Pancreas (tissue), 10 donors: ENCODE results near the gene GCNT3. TPM values are rescaled to one million over a fixed set of nuclear protein-coding genes. Genes with fewer than 3 reads are reported as not detected.

ENCODE experiments used
- ATAC-seq, 4 donors: fragments of 200-7000 bp; cut with Tn5 transposase; one replicate each; pipeline versions ENCODE4 v1.8.0 to v1.9.1; 2020; ENCODE audit warnings: mild to moderate bottlenecking in 4 of 4, moderate library complexity in 4 of 4
- DNase-seq, 6 donors: peaks; one replicate each; pipeline ENCODE4 v3.0.0-alpha.2; 2020
- FAIRE-seq: peaks from 2 replicates; lab custom pipeline; 2012; peaks lifted over from hg19 to GRCh38; lab: Jason Lieb, UNC
- H3K27ac ChIP-seq, 4 donors: fragments of 200-600 bp; sonication (generic); 1 replicate in 3 of 4; 2 replicates in 1 of 4; pipeline versions ENCODE4 v1.5.0 to v1.8.0; 2020
- H3K27me3 ChIP-seq, 4 donors: fragments of 200-600 bp; one replicate each; pipeline ENCODE4 v1.8.0; 2021
- H3K36me3 ChIP-seq, 3 donors: fragments of 200-600 bp; sonication (generic) in 1 of 3; one replicate each; pipeline versions ENCODE4 v1.5.0 to v1.8.0; 2020 to 2021
- H3K4me1 ChIP-seq, 3 donors: fragments of 200-600 bp; one replicate each; pipeline ENCODE4 v1.8.0; 2021
- H3K4me3 ChIP-seq, 4 donors: fragments of 200-600 bp; sonication (generic) in 2 of 4; one replicate each; pipeline versions ENCODE4 v1.5.0 to v1.8.0; 2020 to 2021
- H3K9me3 ChIP-seq, 4 donors: fragments of 200-600 bp; one replicate each; pipeline ENCODE4 v1.8.0; 2021
- CTCF ChIP-seq, 4 donors: fragments of 200-600 bp; sonication (generic) in 3 of 4; IDR thresholded peaks; one replicate each; pipeline versions ENCODE4 v1.5.0 to v1.8.0; 2021; ENCODE audit warnings: antibody characterized with exemption in 4 of 4
- WGBS, 2 donors: extraction: QIAGEN DNeasy Blood & Tissue Kit; methylation state at CpG; one replicate each; pipeline ENCODE4 v1.1.7; 2013; 5-methylcytosine and 5-hydroxymethylcytosine counted together
- intact Hi-C, 3 donors: fragments of 100-400 bp; cut with DNase I; formaldehyde crosslinking; loops; one replicate each; pipeline versions ENCODE4 v1.11.1 to v1.14.2; 2022
- polyA plus RNA-seq, 2 donors: library from polyadenylated mRNA; stranded (reverse); fragments of 200-250 nt; gene quantifications; one replicate each; pipeline ENCODE4 v1.2.3, GENCODE V29; 2013
- total RNA-seq, 6 donors: library from RNA; stranded (reverse); fragmentation: NEBNext Ultra II Directional in 4 of 6; extraction: Animal tissue kit (Norgen Biotek cat#: 25700) in 4 of 6; gene quantifications; one replicate each; pipeline versions ENCODE4 v1.2.1 to v1.2.4, GENCODE V29; 2021 to 2023
- donor health status: healthy with polysubstance abuse.
- donor health status: DM: no; HTN: no; CAD: no; lungs with moderate emphysema.
- donor health status: DM: no; HTN: no; CAD: no.
- donor health status: control.
- donor health status: control.
- donor health status: Bipolar disorder and iron deficiency.
- donor health status: DM: yes; HTN: yes; CAD: no.
- donor health status: DM: no; HTN: no; CAD: no.
- donor health status: DM: no; HTN: no; CAD: no.
- donor health status: DM: yes; HTN: yes; CAD: no.

The GCNT3 gene
- total and polyA plus RNA-seq, 8 donors = 0.27 to 8.6 (median 2.3) TPM

GRCh38 chr15:59569477-59569876 is 42.1 kb upstream of the GCNT3 start:
- Histone ChIP-seq H3K27ac (no peak overlapping the region), H3K4me3 (no peak overlapping the region), H3K4me1 (no peaks in the 10 kb centered on the region), H3K36me3 (no peaks in the 10 kb centered on the region), H3K27me3 (no peaks in the 10 kb centered on the region), H3K9me3 (peaks cover 0 to 4% (median 0%) of the 10 kb centered on the region in 4 donors)
- FAIRE-seq (no peak), ATAC-seq (no peak), DNase-seq (no peak)
- WGBS, 2 donors = 82 to 89% methylated on average over 8 of the region's 8 CpGs
- no peak for TF ChIP-seq CTCF (IDR thresholded peaks at IDR 0.05)
- intact Hi-C loops = no loop called here

GRCh38 chr15:59570315-59570714 is 41.3 kb upstream of the GCNT3 start:
- intact Hi-C loops = no loop called here
- TF ChIP-seq CTCF (IDR thresholded peaks at IDR 0.05) = no peak
- 48 to 61% methylated on average over 3 of the region's 3 CpGs for WGBS, 2 donors
- Histone ChIP-seq H3K36me3 (no peaks in the 10 kb centered on the region), H3K27me3 (no peaks in the 10 kb centered on the region), H3K27ac (no peak overlapping the region), H3K4me3 (no peak overlapping the region), H3K4me1 (no peaks in the 10 kb centered on the region), H3K9me3 (peaks cover 0 to 3% (median 0%) of the 10 kb centered on the region in 4 donors)
- DNase-seq (no peak), FAIRE-seq (peak; percentile 71), ATAC-seq (peak in 2 of 4 donors; percentile 34 to 59)

GRCh38 chr15:59571606-59572005 is 40.0 kb upstream of the GCNT3 start:
- DNase-seq = no peak
- Histone ChIP-seq H3K36me3 (no peaks in the 10 kb centered on the region), H3K4me1 (no peaks in the 10 kb centered on the region), H3K4me3 (no peak overlapping the region), H3K27ac (no peak overlapping the region), H3K27me3 (no peaks in the 10 kb centered on the region), H3K9me3 (no peaks in the 10 kb centered on the region)
- intact Hi-C loops = no loop called here
- no peak for ATAC-seq
- no peak for FAIRE-seq
- WGBS, 2 donors = 88 to 93% methylated on average over 6 of the region's 6 CpGs
- no peak for TF ChIP-seq CTCF (IDR thresholded peaks at IDR 0.05)

GRCh38 chr15:59583088-59583487 is 28.5 kb upstream of the GCNT3 start:
- no peaks in the 10 kb centered on the region for H3K36me3 ChIP-seq
- no peak for TF ChIP-seq CTCF (IDR thresholded peaks at IDR 0.05)
- WGBS, 2 donors = 85 to 88% methylated on average over 3 of the region's 3 CpGs
- intact Hi-C loops = no loop called here
- peaks cover 0 to 7% (median 6%) of the 10 kb centered on the region in 3 donors for H3K4me1 ChIP-seq
- no peaks in the 10 kb centered on the region for H3K27me3 ChIP-seq
- no peak overlapping the region for H3K4me3 ChIP-seq
- H3K9me3 ChIP-seq = no peaks in the 10 kb centered on the region
- H3K27ac ChIP-seq = no peak overlapping the region
- DNase-seq = no peak
- FAIRE-seq = no peak
- no peak for ATAC-seq

GRCh38 chr15:59587085-59587826 is 24.3 kb upstream of the GCNT3 start:
- DNase-seq (peak in 1 of 6 donors; percentile 22), FAIRE-seq (no peak), ATAC-seq (peak; percentile 43 to 87 (median 79))
- WGBS, 2 donors = 19 to 20% methylated on average over 3 of the region's 3 CpGs
- Histone ChIP-seq H3K4me3 (no peak overlapping the region), H3K4me1 (peaks cover 0 to 9% (median 6%) of the 10 kb centered on the region in 3 donors), H3K9me3 (no peaks in the 10 kb centered on the region), H3K27me3 (no peaks in the 10 kb centered on the region), H3K36me3 (no peaks in the 10 kb centered on the region), H3K27ac (peak overlapping the region in 3 of 4 donors; percentile 22 to 61 (median 33))
- no peak for TF ChIP-seq CTCF (IDR thresholded peaks at IDR 0.05)
- intact Hi-C loops = no loop called here
